Posterior vena cava (tissue), 2 donors: ENCODE measurements around the gene RBM27. TPM values are rescaled to one million over a fixed set of nuclear protein-coding genes. Genes with fewer than 3 reads are reported as not detected.

Experiments used
- DNase-seq: peaks from one replicate; pipeline ENCODE4 v3.0.0-alpha.2; 2020; ENCODE audit warnings: low spot score
- intact Hi-C, 2 donors: fragments of 100-400 bp; cut with DNase I; formaldehyde crosslinking; loops; one replicate each; pipeline versions ENCODE4 v1.14.1 to v1.14.2; 2022 to 2023
- total RNA-seq, 2 donors: library from RNA; stranded (reverse); fragmentation: NEBNext Ultra II Directional; extraction: Animal tissue kit (Norgen Biotek cat#: 25700); gene quantifications; one replicate each; pipeline ENCODE4 v1.2.1, GENCODE V29; 2021
- donor health status: DM: yes; HTN: yes; CAD: no.
- donor health status: DM: yes; HTN: yes; CAD: no.

RBM27 gene
- total RNA-seq, 2 donors from 2014 or later, result 13.4 to 18.6 TPM

- intact Hi-C loops, result no loop called here
Observed at GRCh38 chr5:146243247-146243646, 39.8 kb downstream of the RBM27 start.

GRCh38 chr5:146248561-146248960 lies 45.2 kb downstream of the RBM27 start:
- intact Hi-C loops, result no loop called here

More at GRCh38 chr5:146243247-146243646, 39.8 kb downstream of the RBM27 start:
- DNase-seq, result no peak

GRCh38 chr5:146249801-146250200 lies 46.4 kb downstream of the RBM27 start:
- intact Hi-C loops, result no loop called here
- no peak for DNase-seq

More at GRCh38 chr5:146248561-146248960, 45.2 kb downstream of the RBM27 start:
- DNase-seq, result no peak

Other genes with a start within 250 kb of the RBM27 start
- under 1 TPM in 1 of 2 donors, not detected in 1; 0.43 TPM for gene PLAC8L1, start 98.0 kb upstream of the RBM27 start, total RNA-seq
- 100 to 1,000 TPM in 1 of 2 donors, 10 to 100 TPM in 1; 90.0 to 117 TPM for gene LARS1, start 21.0 kb upstream of the RBM27 start, total RNA-seq
- gene POU4F3, start 135.2 kb downstream of the RBM27 start, total RNA-seq, result under 1 TPM in 1 of 2 donors, not detected in 1; 0.10 TPM
- 10 to 100 TPM; 41.7 to 49.9 TPM for gene TCERG1, start 243.7 kb downstream of the RBM27 start, total RNA-seq